HG03175 (cell line): ENCODE results near the gene FAM83C.

Experiments
- ATAC-seq: cut with Tn5 transposase; IDR thresholded peaks from one replicate; pipeline ENCODE4 v1.9.1; 2021; ENCODE audit warnings: mild to moderate bottlenecking, moderate library complexity; ENCODE audit not compliant: unreplicated experiment

Gene FAM83C

GRCh38 chr20:35300469-35301262, 8.4 kb upstream of the FAM83C start:
- ATAC-seq, result no peak

- ATAC-seq, result no peak
Observed at GRCh38 chr20:35299780-35300179, 7.6 kb upstream of the FAM83C start.

GRCh38 chr20:35298264-35298663, 6.0 kb upstream of the FAM83C start:
- ATAC-seq, result no peak

DNA sequence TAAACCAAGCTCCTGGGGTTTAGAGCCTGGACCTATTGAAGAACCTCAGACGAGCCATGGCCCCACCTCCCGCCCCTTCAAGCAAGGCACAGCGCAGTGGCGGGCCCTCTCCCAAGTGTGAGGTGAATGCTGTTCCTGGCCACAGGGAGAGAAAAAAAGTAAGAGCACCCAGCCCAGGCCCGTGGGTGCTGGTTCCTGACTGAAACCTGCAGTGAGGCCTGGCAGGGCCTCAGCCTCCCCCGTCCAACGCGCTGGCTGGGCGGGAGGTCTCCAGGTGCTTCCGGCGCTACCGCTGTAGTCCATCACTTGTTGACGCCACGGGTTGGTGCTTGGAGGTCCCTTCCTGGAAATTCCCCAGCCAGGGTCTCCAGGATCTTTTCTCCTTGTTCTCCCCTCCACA, 5.5 kb upstream of the FAM83C start:
- ATAC-seq, result no peak

- no peak for ATAC-seq
Observed at GRCh38 chr20:35297155-35297554, 4.9 kb upstream of the FAM83C start.

DNA sequence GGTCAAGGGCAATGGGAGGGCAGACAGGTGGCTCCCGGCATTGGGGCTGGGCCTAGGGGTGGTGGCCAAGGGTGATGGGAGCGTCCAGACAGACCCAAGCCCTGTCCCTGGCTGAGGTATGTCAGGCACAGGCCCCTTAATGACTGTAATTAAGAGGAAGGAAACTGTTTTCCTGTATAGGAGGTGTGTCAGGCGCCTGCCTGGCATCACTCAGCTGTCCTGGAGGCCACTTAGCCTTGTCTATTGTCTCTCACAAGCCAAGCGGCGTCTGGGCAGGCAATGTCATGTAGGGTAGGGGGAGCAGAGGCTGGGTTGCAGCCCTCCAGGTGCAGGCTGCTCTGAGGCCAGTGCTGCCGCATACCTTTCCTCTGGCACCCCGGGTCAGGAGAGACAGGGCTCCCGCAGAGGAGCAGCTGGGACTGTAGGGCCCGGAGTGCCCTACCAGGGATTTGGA, 3.9 kb upstream of the FAM83C start:
- no peak for ATAC-seq

DNA sequence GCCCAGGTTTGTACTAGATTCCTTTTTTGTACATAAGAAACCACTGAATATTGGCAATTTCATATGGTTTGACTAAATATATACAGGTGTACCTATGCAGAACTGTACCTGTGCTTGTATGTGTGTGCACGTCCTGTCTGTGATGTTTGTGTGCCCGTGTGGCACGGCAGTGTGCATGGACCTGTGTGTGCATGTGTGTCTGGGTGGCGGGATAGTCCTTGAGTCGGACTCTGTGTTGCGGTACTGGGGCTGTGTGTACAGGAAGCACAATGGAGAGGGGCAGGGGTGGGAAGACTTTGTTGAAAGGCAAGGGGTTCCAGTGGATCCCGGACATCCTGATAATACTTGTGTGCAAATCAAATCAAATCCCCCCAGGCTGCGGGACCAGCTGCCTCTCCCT, 3.4 kb upstream of the FAM83C start:
- no peak for ATAC-seq

DNA sequence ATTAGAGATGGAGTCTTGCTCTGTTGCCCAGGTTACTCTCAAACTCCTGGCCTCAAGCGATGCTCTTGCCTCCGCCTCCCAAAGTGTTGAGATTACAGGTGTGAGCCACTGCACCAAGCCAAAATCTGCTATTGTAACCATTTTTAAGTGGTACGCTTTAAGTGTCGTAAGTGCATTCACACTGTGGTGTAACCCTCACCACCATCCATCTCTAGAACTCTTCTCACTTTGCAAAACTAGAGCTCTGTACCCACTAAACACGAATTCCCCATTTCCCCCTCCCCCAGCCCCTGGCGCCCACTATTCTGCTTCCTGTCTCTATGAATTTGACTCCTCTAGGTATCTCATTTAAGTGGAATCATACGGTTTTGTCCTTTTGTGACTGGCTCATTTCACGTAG, 2.8 kb upstream of the FAM83C start:
- ATAC-seq, result no peak

- no peak for ATAC-seq
Observed at GRCh38 chr20:35294293-35294685, 2.1 kb upstream of the FAM83C start.

- ATAC-seq, result no peak
Observed at GRCh38 chr20:35293303-35294292, 1.4 kb upstream of the FAM83C start.

DNA sequence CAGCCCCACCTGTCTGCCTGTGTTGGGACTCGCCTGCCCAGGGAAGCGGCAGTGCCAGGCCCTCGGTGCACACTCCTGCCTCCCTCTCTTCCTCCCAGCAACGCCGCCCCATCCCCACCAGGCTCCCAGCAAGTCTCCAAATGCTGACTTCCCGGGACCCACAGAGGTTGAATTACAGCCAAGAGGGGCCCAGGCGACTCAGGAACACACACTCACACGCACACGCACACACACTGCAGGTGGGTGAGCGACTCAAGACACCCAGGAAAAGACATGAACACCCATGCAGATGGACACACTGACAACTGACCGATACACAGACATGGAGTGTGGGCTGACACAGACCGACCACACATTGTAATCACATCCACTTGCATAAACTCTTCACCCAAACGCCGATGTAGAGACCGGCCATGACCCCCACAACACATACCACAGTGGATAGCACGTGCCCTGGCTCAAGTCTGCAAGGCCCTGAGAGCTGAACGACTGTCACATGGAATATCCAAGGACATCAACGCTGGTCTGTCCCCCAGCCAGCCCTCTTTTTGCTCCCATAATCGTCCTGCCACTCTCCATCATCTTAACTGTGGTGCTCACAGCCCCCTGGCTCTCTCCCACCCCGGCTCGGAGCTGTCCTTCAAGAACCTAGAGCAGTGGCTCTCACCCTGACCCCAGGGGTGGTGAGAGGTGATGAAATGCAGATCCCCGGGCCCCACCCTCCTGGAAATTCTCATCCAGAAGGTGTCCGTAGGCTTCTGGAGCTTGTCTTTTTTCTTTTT, 470 bp upstream of the FAM83C start:
- no peak for ATAC-seq

DNA sequence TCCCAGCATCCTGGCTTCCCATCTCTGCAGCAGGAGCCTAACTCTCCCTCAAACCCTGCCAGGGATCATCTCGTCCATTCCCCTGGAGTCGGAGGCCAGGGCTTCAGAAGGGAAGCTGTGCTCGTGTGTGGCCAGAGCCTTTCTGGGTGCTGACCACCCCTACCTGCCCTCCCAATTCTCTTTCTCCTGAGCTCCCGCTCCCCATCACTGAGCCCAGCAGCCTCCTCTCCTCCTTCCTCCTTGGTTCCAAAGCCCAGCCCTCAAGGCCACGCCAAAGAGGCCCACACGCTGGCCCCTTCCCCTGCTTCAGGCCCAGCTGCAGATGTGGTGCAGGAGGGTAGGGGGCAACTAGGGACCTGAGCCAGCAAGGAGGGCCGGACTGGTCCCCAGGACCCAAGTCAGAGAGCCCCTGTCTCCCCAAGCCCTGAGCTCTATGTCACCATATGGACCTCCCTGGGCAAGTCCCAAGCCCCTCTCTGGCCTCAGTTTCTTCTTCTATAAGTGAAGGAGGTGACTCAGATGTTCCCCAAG, 1.3 kb downstream of the FAM83C start:
- no peak for ATAC-seq

DNA sequence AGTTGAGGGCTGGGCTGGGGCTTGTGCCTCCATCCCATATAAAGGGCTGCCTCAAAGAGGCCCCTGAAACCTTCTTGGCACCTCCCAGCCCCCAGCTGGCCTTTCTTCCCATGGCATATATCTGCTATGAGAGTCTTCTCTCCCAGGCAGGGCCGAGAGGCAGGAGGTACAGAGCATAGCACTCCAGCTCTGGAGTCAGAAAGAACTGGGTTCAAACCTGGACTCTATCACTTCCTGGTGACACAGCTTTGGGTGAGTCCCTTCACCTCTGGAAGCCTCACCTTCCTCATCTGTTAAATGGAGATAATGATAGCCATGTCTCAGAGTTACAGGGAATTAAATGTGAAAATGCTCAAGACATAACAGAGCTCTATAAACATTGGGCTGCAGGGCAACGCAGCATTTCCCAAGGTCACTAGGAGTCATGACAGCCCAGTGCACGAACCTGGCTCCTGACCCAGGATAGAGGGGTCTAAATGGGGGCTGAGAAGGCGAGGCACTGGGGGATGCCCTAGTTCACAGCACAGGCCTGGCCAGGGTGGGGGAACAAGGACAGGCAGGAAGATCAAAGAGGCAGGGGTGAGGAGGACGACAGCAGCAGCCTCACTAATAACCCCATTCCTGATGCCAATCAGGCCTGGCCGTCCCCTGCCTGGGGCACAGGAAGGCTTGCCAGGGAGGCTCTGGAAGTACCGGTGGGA, 1.9 kb downstream of the FAM83C start:
- ATAC-seq, result no peak

GRCh38 chr20:35288325-35289060, 3.7 kb downstream of the FAM83C start:
- no peak for ATAC-seq

DNA sequence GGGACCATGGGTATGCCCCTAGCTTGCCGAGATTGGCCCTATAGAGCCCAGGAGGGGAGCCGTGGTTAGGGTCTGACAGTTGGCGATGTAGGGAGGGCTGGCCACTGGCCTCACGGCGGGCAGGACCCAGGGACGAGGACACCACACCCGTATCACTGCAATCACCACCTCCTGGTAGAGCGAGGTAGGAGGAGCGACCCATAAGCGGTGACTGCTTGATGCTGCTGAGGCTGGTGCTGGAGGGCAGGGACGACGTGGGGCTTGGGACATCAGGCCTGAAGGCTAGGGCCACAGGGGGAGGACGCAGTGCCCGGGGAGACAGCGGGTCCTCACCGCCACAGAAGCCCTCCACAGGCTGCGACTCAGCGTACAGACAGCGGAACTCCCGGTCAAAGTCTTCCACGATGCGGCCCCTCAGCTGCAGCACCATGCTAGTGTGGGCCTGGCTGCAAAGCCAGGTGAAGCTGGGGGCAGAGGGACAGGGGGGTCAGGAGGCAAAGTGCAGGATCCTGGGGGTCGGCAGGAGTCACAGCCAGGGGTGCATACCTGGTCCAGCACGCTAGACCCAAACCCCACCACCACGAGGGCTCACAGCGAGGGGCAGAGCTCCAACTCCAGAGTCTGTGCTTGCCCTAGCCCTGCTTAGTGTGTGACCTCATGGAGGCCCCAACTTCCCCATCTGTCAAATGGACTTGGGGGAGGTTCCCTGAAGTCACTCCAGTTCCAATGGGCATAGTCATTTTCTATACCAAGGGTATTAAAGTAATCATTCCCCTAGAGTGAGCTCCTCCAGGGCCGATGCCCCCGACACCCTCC, 4.5 kb downstream of the FAM83C start:
- ATAC-seq, result no peak

DNA sequence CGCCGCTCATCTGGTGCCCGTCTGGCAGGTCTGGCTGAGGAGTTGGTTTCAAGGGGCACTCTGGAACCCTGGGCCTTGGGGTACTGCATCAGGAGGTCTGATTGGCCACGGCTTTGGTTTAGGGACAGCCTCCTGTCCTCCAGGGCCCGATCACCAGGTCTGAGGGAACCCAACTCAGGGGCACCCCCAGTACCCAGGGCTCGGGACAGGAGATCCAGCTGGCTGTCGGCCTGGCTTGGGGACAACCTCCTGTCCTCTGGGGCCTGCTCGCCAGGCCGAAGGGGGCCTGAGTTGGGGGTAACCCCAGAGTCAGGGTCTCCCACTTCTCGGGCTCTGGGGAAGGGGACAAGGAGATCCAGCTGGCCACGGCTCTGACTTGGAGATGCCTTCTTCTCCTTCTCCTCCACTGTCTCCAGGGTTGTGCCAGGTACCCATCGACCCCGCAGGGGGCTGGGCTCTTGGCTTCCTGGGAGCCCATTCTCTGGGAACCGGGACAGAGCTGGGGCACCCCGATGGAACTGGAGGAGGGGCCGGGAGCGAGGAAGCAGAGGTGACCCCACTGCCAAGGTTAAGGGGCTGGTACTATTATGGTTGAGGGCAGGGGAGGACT, 5.2 kb downstream of the FAM83C start:
- ATAC-seq, result no peak

GRCh38 chr20:35286077-35286898, 5.9 kb downstream of the FAM83C start:
- ATAC-seq, result no peak

- no peak for ATAC-seq
Observed at GRCh38 chr20:35285806-35286076, 6.5 kb downstream of the FAM83C start.
